KMS-11 (cell line): ENCODE data around the gene ANO5.
A peak's percentile ranks its signal among the peaks of the same experiment; 100 is the strongest.

Experiments used
- H2AFZ ChIP-seq: fragments of 200-600 bp; sonication (generic); 2 replicates; pipeline ENCODE4 v1.6.1; 2016; ENCODE audit warnings: antibody characterized with exemption, mixed run types, low read depth
- H3K27ac ChIP-seq: fragments of 200-600 bp; sonication (generic); 2 replicates; pipeline ENCODE4 v1.6.1; 2016; ENCODE audit warnings: mild to moderate bottlenecking, mixed run types
- H3K27me3 ChIP-seq: fragments of 200-600 bp; sonication (generic); 2 replicates; pipeline ENCODE4 v1.6.1; 2017; ENCODE audit warnings: mild to moderate bottlenecking, low read depth, mixed run types, moderate library complexity; ENCODE audit not compliant: insufficient read depth
- H3K36me3 ChIP-seq: fragments of 200-600 bp; sonication (generic); 2 replicates; pipeline ENCODE4 v1.6.1; 2017; ENCODE audit warnings: mild to moderate bottlenecking, mixed run types; ENCODE audit not compliant: insufficient read depth
- H3K4me1 ChIP-seq: fragments of 200-600 bp; sonication (generic); 2 replicates; pipeline ENCODE4 v1.6.1; 2016; ENCODE audit warnings: mild to moderate bottlenecking, low read depth, mixed run types; ENCODE audit not compliant: poor library complexity, severe bottlenecking
- H3K4me2 ChIP-seq: fragments of 200-600 bp; sonication (generic); 2 replicates; pipeline ENCODE4 v1.7.0; 2016; ENCODE audit warnings: mild to moderate bottlenecking, mixed run types
- H3K4me3 ChIP-seq: fragments of 200-600 bp; sonication (generic); IDR thresholded peaks from 2 replicates; pipeline ENCODE4 v1.6.1; 2017; ENCODE audit warnings: low read depth, low read length, mixed read lengths; ENCODE audit not compliant: insufficient read depth
- H3K79me2 ChIP-seq: fragments of 200-600 bp; sonication (generic); 2 replicates; pipeline ENCODE4 v1.6.1; 2016; ENCODE audit warnings: low read depth, mixed run types; ENCODE audit not compliant: insufficient read depth
- H3K9ac ChIP-seq: fragments of 200-600 bp; sonication (generic); 2 replicates; pipeline ENCODE4 v1.6.1; 2016; ENCODE audit warnings: mild to moderate bottlenecking, mixed run types
- H4K20me1 ChIP-seq: fragments of 200-600 bp; sonication (generic); 2 replicates; pipeline ENCODE4 v1.6.1; 2016; ENCODE audit warnings: mild to moderate bottlenecking, mixed run types; ENCODE audit not compliant: insufficient read depth
- CTCF ChIP-seq: fragments of 200-600 bp; sonication (generic); conservative IDR thresholded peaks from 2 replicates; pipeline ENCODE4 v1.6.1; 2017; ENCODE audit warnings: low read depth, mild to moderate bottlenecking, antibody characterized with exemption, low read length, moderate library complexity, mixed read lengths

Gene ANO5

DNA sequence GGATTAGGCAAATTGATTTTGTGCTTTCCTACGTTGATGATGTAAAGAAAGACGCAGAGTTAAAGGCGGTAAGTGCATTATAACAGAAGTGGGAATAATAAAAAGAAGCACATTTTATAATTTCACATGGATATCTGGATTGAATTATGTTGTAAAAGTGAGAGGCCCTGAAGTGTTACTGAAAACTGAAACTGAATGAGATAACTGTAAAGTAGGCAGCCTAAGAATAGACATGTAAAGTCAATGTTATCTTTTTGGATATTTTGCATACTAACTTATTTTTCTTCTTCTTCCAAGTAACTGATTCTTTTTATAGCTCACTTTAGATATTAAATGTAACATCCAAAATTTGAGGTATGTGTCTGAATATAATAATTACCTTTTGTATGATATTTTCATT lies 28.3 kb downstream of the ANO5 start:
- no peaks in the 10 kb centered on the region for H3K27me3 ChIP-seq
- no peak overlapping the region for H3K27ac ChIP-seq
- no peaks in the 10 kb centered on the region for H3K79me2 ChIP-seq
- H3K9ac ChIP-seq, result no peak overlapping the region
- peaks cover 16% of the 10 kb centered on the region for H3K4me1 ChIP-seq
- H4K20me1 ChIP-seq, result no peaks in the 10 kb centered on the region
- H3K36me3 ChIP-seq, result no peaks in the 10 kb centered on the region
- TF ChIP-seq CTCF, result no peak
- no peak overlapping the region for H3K4me3 ChIP-seq
- H2AFZ ChIP-seq, result no peak overlapping the region
- no peak overlapping the region; the same call in 1 of the 2 replicates for H3K4me2 ChIP-seq

GRCh38 chr11:22225190-22225589 lies 32.3 kb downstream of the ANO5 start:
- TF ChIP-seq CTCF, result no peak
- H4K20me1 ChIP-seq, result no peaks in the 10 kb centered on the region
- H3K27ac ChIP-seq, result no peak overlapping the region
- no peaks in the 10 kb centered on the region for H3K36me3 ChIP-seq
- no peak overlapping the region for H3K9ac ChIP-seq
- peaks cover 6% of the 10 kb centered on the region for H3K4me1 ChIP-seq
- no peaks in the 10 kb centered on the region for H3K27me3 ChIP-seq
- H2AFZ ChIP-seq, result no peak overlapping the region
- no peaks in the 10 kb centered on the region for H3K79me2 ChIP-seq
- H3K4me2 ChIP-seq, result no peak overlapping the region
- H3K4me3 ChIP-seq, result no peak overlapping the region

- no peak overlapping the region for H3K9ac ChIP-seq
- H3K4me2 ChIP-seq, result no peak overlapping the region
- H3K4me3 ChIP-seq, result no peak overlapping the region
These were observed 41.9 kb downstream of the ANO5 start for GRCh38 chr11:22234743-22235142.

DNA sequence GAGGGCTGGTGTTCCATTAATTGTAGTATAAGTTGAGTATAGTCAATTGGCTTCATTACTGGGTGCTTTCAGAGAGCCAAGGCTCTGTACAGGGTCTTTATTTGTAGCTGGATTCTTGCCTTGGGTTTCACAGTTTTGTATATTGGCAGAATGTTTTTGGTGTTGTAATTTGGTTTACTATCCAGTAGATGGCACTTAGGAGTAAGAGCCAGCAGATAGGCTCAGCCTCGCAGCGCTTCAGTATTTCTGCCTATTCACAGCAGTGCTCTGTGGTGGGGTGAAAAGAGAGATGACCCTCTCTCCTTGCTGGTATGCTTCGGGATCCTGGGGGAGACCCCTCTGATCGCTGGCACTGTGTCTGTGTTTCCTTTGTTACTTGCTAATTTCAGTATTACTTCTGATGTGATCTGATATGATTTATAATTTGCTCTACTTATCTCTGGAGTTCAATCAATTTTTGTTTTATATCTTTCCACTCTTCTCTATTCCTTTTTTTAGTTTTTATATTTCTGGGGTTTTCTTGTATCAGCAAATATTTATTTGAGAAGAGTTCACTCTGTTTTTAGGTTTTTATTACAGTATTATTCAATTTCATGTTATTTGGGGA lies 52.2 kb downstream of the ANO5 start:
- no peaks in the 10 kb centered on the region for H3K27me3 ChIP-seq
- TF ChIP-seq CTCF, result peak; percentile 66
- H2AFZ ChIP-seq, result no peak overlapping the region
- H3K4me1 ChIP-seq, result no peaks in the 10 kb centered on the region
- H3K79me2 ChIP-seq, result no peaks in the 10 kb centered on the region
- no peaks in the 10 kb centered on the region for H3K36me3 ChIP-seq
- no peak overlapping the region for H3K4me2 ChIP-seq
- no peak overlapping the region for H3K4me3 ChIP-seq
- no peak overlapping the region for H3K27ac ChIP-seq
- no peaks in the 10 kb centered on the region for H4K20me1 ChIP-seq
- no peak overlapping the region for H3K9ac ChIP-seq

More at GRCh38 chr11:22234743-22235142, 41.9 kb downstream of the ANO5 start:
- H3K4me1 ChIP-seq, result no peaks in the 10 kb centered on the region
- TF ChIP-seq CTCF, result no peak
- no peak overlapping the region for H3K27ac ChIP-seq
- no peaks in the 10 kb centered on the region for H3K36me3 ChIP-seq
- H4K20me1 ChIP-seq, result no peaks in the 10 kb centered on the region
- H3K79me2 ChIP-seq, result no peaks in the 10 kb centered on the region
- no peaks in the 10 kb centered on the region for H3K27me3 ChIP-seq
- no peak overlapping the region for H2AFZ ChIP-seq
